Kasumi-1 (cell line): ENCODE results near the gene COQ9.
"Not testable (repeated sequence)": the region's sequence is repeated elsewhere in the genome, so short reads cannot be mapped to it uniquely, and the experiment has no call there.

Experiments used
- DNase-seq, 2 experiments: peaks; one replicate each; lab custom pipeline; 2025; lab: John Stamatoyannopoulos, UW

The COQ9 gene

GRCh38 chr16:57485916-57486857 lies 38.9 kb downstream of the COQ9 start, which contains the start of gene DOK4:
Gene DOK4 (minus strand): TSS chr16:57486493. CDS start chr16:57479507, 6,986 bp downstream.
- DNase-seq = peak; percentile 48 to 52

- DNase-seq = no peak
Observed at GRCh38 chr16:57486858-57487834, 39.9 kb downstream of the COQ9 start.

- no peak for DNase-seq
Observed at GRCh38 chr16:57489229-57489628, 42.0 kb downstream of the COQ9 start.

GRCh38 chr16:57493767-57494166 lies 46.5 kb downstream of the COQ9 start:
- no peak for DNase-seq

GRCh38 chr16:57497121-57497520 lies 49.8 kb downstream of the COQ9 start:
- no peak for DNase-seq

GRCh38 chr16:57498031-57498430 lies 50.8 kb downstream of the COQ9 start:
- no peak for DNase-seq

GRCh38 chr16:57499941-57500340 lies 52.7 kb downstream of the COQ9 start:
- DNase-seq = not testable (repeated sequence)

GRCh38 chr16:57500578-57501111 lies 53.4 kb downstream of the COQ9 start:
- DNase-seq = peak in 1 of 2 experiments; percentile 5

- no peak for DNase-seq
Observed at GRCh38 chr16:57501492-57501891, 54.2 kb downstream of the COQ9 start.

- no peak for DNase-seq
Observed at GRCh38 chr16:57502048-57502775, 54.9 kb downstream of the COQ9 start.

- DNase-seq = no peak
Observed at GRCh38 chr16:57503366-57503765, 56.1 kb downstream of the COQ9 start.

GRCh38 chr16:57504001-57504400 lies 56.7 kb downstream of the COQ9 start:
- no peak for DNase-seq

GRCh38 chr16:57504491-57504890 lies 57.2 kb downstream of the COQ9 start:
- DNase-seq = no peak

GRCh38 chr16:57505169-57505568 lies 57.9 kb downstream of the COQ9 start:
- DNase-seq = no peak

- DNase-seq = no peak
Observed at GRCh38 chr16:57507136-57508034, 60.1 kb downstream of the COQ9 start.

- no peak for DNase-seq
Observed at GRCh38 chr16:57508035-57508425, 60.8 kb downstream of the COQ9 start.

GRCh38 chr16:57509231-57509923 lies 62.1 kb downstream of the COQ9 start:
- DNase-seq = no peak

GRCh38 chr16:57510016-57510871 lies 63.0 kb downstream of the COQ9 start:
- no peak for DNase-seq
